ENCODE data around the gene WDFY1. TPM values are rescaled to one million over a fixed set of nuclear protein-coding genes. Genes with fewer than 3 reads are reported as not detected.

WDFY1 gene, protein sequence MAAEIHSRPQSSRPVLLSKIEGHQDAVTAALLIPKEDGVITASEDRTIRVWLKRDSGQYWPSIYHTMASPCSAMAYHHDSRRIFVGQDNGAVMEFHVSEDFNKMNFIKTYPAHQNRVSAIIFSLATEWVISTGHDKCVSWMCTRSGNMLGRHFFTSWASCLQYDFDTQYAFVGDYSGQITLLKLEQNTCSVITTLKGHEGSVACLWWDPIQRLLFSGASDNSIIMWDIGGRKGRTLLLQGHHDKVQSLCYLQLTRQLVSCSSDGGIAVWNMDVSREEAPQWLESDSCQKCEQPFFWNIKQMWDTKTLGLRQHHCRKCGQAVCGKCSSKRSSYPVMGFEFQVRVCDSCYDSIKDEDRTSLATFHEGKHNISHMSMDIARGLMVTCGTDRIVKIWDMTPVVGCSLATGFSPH
- polyA plus RNA-seq (ENCODE audit: insufficient read length in 12 of 12) = 10 to 100 TPM in 11 of 12 donors, not detected in 1; 21.0 to 40.8 (median 33.9) TPM
- long read RNA-seq, donor 1, full-length matches to known transcripts = 10 of 10 reads
- long read RNA-seq, donor 1, partial matches to known transcripts = 0 of 10 reads
- long read RNA-seq, donor 1, other reads (novel, unspliced or antisense) = 0 of 10 reads
- long read RNA-seq, donor 2, full-length matches to known transcripts = 7 of 7 reads
- long read RNA-seq, donor 2, partial matches to known transcripts = 0 of 7 reads
- long read RNA-seq, donor 2, other reads (novel, unspliced or antisense) = 0 of 7 reads
- long read RNA-seq, donor 3, full-length matches to known transcripts = 2 of 2 reads
- long read RNA-seq, donor 3, partial matches to known transcripts = 0 of 2 reads
- long read RNA-seq, donor 3, other reads (novel, unspliced or antisense) = 0 of 2 reads
- long read RNA-seq, donor 4, full-length matches to known transcripts = 3 of 3 reads
- long read RNA-seq, donor 4, partial matches to known transcripts = 0 of 3 reads
- long read RNA-seq, donor 4, other reads (novel, unspliced or antisense) = 0 of 3 reads
- long read RNA-seq, donor 5, full-length matches to known transcripts = 6 of 6 reads
- long read RNA-seq, donor 5, partial matches to known transcripts = 0 of 6 reads
- long read RNA-seq, donor 5, other reads (novel, unspliced or antisense) = 0 of 6 reads
- long read RNA-seq, donor 6, full-length matches to known transcripts = 5 of 5 reads
- long read RNA-seq, donor 6, partial matches to known transcripts = 0 of 5 reads
- long read RNA-seq, donor 6, other reads (novel, unspliced or antisense) = 0 of 5 reads
- long read RNA-seq, donor 7, full-length matches to known transcripts = 8 of 8 reads
- long read RNA-seq, donor 7, partial matches to known transcripts = 0 of 8 reads
- long read RNA-seq, donor 7, other reads (novel, unspliced or antisense) = 0 of 8 reads
- long read RNA-seq, donor 8, full-length matches to known transcripts = 6 of 6 reads
- long read RNA-seq, donor 8, partial matches to known transcripts = 0 of 6 reads
- long read RNA-seq, donor 8, other reads (novel, unspliced or antisense) = 0 of 6 reads
- long read RNA-seq, donor 9, full-length matches to known transcripts = 3 of 3 reads
- long read RNA-seq, donor 9, partial matches to known transcripts = 0 of 3 reads
- long read RNA-seq, donor 9, other reads (novel, unspliced or antisense) = 0 of 3 reads
- long read RNA-seq, donor 10, full-length matches to known transcripts = 6 of 12 reads
- long read RNA-seq, donor 10, partial matches to known transcripts = 6 of 12 reads
- long read RNA-seq, donor 10, other reads (novel, unspliced or antisense) = 0 of 12 reads
- long read RNA-seq, donor 11, full-length matches to known transcripts = 14 of 62 reads
- long read RNA-seq, donor 11, partial matches to known transcripts = 48 of 62 reads
- long read RNA-seq, donor 11, other reads (novel, unspliced or antisense) = 0 of 62 reads

DNA sequence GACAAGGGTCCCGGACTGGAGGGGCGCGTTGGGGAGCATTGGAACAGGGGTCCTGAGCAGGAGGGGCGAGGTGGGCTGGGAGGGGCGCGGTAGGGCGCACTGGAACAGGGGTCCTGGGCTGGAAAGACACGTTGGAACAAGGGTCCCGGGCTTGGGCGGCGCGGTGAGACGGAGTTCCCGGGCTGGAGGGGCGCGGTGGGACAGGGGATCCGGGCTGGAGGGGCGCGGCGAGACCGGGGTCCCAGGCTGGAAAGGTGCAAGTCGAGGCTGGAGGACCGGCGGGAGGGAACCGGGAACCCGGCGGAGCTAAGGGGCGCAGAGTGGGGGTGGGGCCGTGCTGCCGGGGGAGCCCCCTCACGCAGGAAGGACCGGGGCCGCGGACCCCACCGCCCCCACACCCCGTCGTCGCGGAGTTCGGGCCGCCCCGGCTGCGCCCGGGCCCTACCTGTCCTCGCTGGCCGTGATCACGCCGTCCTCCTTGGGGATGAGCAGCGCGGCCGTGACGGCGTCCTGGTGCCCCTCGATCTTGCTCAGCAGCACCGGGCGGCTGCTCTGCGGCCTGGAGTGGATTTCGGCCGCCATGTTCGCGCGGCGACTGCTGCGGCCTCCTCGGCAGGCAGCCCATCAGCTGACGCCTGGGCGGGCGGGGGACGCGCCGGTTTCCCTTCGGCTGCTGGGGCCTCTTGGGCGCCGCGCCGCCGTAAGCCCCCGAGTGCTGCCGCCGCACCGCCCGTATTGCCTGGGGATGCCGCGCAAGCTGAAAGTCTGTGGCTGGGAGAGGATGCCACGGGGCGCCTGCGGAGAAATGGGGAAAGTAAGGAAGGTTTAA is at the start of gene WDFY1:
Gene WDFY1, minus strand, starts transcription at position 633 of the 829 bp plus-strand sequence. Its CDS starts 51 bp downstream, at position 582.
- peak; percentile 91 for DNase-seq

DNA sequence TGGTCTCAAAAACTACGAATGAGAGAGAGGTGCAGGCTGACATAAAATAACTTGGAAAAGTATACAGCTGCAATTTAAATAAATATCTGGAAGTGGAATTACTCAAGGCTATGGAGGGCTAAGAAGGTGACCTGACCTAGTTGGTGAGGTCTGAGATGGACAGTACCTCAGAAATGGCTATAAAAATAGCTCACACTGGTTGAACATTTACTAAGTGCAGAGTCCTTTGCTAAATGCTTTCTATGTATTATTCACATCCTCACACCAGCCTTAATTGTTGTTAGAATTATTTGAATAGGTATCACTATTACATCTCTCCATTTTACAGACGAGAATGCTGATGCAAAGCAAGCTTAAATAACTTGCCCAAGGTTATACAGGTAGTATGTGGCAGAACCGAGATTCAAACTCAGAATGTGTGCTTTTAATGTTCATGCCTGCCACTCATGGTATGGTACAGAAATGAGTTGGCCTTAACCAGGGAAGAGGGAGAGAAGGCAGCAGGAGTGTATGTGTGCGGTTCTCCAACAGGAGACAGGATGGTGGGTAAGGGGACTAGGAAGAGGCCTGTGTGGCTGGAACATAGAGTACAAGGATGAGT is 49.5 kb upstream of the WDFY1 start:
- no peak for DNase-seq

- peak; percentile 81 for DNase-seq
Measured at GRCh38 chr2:223993634-223994232, 48.6 kb upstream of the WDFY1 start.

GRCh38 chr2:223991611-223992010 is 46.5 kb upstream of the WDFY1 start:
- DNase-seq = no peak

- DNase-seq = no peak
Measured at GRCh38 chr2:223989856-223990232, 44.7 kb upstream of the WDFY1 start.

DNA sequence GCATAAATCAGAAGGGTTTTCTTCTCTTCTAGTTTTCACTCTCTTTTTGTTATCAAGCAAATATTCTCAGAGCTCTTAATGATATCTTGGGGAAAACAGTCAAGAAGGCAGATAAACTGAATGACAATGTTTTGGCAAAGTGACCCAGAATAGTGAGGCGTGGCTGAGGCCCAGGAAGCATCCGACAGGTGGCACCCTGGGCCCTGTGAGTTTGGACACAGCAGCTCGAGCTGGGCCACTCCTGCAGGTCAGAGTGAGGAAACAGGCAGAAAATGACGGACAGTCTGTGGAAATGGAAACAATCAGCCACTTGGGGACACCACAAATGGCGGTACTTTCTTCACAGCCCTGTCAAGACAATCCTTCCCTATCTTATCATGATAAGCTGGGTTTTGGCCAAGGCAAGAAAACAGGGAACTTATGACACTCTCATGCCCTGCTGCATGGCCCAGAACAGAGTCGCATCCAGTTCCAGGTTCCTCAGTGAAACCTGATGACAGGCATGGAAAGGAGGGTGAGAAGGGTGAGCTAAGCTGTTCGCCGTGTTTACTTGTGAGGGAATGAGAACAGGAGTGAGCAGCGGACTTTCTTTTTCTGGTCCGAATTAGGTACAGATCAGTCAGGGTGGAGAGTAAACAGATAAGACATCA is 44.2 kb upstream of the WDFY1 start:
- DNase-seq = no peak

DNA sequence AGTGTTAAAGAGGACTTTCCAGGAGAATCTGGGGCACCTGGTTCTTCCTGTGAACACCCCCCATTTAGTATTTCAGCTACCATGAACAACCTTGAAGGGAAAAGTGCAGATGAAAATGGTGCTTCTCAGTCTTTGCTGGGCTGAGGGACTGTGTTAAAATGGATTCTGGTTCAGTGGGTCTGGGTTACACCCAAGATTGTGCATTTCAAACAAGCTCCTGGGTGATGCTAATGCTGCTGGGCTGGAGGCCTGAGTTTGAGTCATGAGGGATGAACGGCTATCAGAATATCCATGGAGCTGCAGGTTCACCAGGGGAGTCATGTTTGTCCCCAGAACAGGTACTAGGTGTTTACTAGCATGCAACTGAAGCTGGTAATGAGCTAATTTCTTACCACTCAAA is 36.1 kb upstream of the WDFY1 start:
- no peak for DNase-seq

DNA sequence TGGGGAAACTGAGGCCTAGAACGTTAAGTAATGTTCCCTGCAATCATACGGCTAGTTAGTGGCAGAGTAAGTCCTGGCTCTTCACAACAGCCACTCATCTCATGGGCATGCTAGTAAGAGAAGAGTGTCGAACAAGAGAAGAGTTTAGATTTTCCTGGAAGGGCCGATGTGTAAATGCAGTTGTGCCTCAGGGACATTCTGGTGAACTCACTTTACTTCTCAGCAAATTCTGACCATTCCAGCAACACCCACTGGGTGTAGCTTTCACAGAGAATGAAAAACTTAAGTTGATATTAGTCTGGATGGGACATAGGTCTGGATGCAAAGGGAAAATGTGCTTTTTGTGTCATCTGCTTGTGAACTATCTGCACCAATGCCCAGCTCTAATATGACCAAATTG is 35.7 kb upstream of the WDFY1 start:
- DNase-seq = no peak

GRCh38 chr2:223980397-223980735 is 35.2 kb upstream of the WDFY1 start:
- DNase-seq = no peak

GRCh38 chr2:223979730-223980396 is 34.7 kb upstream of the WDFY1 start:
- DNase-seq = no peak

- DNase-seq = no peak
Measured at GRCh38 chr2:223978451-223978850, 33.3 kb upstream of the WDFY1 start.

DNA sequence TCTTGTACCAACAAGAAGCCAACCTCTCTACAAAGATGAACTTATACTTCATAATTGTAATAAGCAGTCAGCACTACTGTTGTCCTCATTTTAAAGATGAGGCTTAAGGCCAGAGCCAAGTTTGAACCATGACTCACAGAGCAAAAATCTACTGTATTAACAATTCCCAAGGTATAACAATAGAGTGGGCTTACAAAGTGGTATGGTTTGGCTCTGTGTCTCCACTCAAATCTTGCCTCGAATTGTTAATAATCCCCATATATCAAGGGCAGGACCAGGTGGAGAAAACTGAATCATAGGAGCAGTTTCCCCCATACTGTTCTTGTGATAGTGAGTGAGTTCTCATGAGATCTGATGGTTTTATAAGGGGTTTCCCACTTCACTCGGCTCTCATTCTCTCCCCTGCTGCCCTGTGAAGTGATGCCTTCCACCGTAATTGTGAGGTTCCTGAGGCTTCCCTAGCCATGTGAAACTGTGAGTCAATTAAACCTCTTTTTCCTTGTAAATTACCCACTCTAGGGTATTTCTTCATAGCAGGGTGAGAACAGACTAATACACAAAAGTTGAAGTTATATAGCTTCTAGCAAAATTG is 31.6 kb upstream of the WDFY1 start:
- no peak for DNase-seq

DNA sequence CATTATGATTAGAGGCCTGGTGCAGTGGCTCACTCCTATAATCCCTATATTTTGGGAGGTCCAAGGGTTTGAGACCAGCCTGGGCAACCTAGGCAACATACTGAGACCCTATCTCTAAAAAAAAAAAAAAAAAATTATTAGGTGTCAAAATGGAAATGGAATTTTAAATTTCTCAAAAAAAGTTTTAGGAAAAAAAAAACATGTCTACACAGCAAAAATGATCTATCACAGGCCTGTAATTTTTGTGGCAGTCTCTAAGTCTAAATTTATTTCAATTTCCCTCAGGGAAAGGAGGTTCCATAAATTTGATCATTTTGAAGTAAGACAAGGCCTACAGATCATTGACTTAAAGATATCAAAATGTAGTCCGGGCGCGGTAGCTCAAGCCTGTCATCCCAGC is 28.5 kb upstream of the WDFY1 start:
- DNase-seq = no peak

DNA sequence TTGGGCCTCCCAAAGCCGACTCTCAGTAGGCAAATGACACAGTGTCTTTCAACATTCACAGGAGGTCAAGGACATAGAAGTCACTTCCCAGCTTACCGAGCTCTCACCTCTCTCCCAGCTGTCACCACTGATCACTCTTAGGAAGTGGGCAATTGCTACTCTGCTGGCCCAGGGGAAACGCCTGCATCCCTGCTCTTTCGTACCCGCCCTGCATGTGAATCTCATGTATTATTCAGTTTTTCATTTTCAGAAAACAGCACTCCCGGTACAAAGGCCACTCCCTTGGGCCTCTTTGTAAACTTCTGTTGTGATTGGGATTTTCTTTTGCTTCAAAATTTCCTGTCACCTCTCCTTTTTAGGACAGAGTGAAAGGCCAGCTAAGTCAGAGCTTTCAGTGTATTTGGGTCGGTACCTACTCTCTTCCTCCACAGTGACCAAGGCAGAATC is 27.5 kb upstream of the WDFY1 start:
- DNase-seq = no peak

DNA sequence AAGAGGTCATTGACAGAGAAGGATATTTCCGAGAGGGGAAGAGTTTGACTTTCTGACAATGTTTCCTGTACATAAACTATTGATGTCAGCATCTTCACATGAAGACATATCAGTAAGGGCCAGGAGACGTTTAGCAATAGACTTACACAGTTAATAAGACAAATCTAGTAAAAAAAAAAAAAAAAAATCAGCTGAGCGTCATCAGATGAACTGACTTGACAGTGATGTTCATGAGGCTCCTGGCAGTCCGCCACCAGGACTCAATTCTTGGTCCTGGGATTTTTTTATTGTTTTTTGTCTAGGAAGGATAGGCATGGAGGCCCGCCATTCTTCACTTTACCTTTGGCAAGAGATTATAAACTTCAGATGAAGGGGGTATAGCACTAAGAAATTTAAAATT is 26.6 kb upstream of the WDFY1 start:
- DNase-seq = no peak

DNA sequence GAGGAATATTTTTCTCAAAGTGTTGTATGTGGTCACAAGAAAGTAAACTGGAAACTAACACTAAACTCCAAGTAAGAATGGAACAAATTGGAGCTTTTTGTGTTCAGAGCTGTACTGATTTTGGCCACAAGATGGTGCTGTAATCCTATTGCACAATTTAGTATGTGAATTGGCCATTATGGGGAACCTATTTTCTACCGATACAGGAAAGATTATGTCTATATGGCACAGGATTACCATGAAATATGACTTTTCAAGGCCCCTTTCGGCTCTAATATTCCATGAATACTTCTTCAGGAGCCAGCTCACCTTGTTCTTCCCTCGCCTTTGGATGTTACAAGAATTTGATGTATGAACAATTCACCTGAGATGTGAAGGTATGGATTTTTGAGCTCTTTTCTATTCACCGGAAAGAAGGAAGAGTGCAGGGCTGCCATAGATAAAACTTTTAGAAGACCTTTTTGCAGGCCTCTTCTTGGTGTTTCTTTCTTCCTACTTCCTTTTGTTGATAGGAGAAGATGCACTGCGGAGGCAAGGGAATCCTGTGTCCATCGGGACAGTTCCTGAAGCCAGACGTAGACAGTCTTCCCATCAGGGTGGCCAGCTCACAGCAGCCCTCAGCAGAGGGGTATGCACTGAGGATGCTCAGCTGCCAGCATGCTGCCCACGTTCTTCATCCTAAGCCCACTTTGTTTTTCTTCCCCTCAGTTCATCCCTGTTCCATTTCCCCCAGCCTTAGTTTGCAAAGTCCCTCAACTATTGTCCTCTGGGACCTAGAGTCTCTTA is 25.4 kb upstream of the WDFY1 start:
- peak; percentile 76 for DNase-seq

DNA sequence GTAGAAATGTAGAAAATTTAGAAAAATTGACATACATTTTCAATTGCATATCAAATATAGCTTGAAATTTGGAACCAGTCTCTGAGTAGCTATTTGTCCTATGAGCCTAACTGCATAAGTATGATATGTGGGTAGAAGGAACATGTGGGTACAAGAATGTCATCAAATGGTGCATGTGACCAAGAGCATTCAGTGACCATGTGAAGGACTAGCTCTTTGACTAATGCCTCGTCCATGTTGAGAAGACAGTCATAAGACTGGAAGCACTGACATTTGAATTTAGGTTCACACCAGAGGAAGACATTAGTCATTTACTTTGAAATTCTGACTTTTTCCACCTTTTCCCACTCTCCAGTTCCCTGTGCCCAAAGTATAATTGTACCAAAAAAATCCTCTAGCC is 24.7 kb upstream of the WDFY1 start:
- no peak for DNase-seq

Data from muscle of arm (tissue), 14 donors.